Astrocyte (in vitro differentiated cells and primary cell): ENCODE measurements around the gene ALOX15. TPM values are rescaled to one million over a fixed set of nuclear protein-coding genes. Genes with fewer than 3 reads are reported as not detected.
"Not testable (repeated sequence)": the region's sequence is repeated elsewhere in the genome, so short reads cannot be mapped to it uniquely, and the experiment has no call there.

Source experiments
- DNase-seq: peaks from one replicate; pipeline ENCODE4 v3.0.0-alpha.2; 2010; ENCODE audit warnings: low read depth
- FAIRE-seq: peaks from 2 replicates; lab custom pipeline; 2011; peaks lifted over from hg19 to GRCh38; lab: Jason Lieb, UNC
- H2AFZ ChIP-seq: 2 replicates; pipeline ENCODE4 v1.6.0; 2012; ENCODE audit warnings: low read depth, low read length, inconsistent platforms
- H3K27ac ChIP-seq: 2 replicates; pipeline ENCODE4 v1.5.1; 2011; ENCODE audit warnings: low read depth, low read length, inconsistent platforms
- H3K27me3 ChIP-seq: 2 replicates; pipeline ENCODE4 v1.6.0; 2011; ENCODE audit warnings: low read length, inconsistent platforms; ENCODE audit not compliant: insufficient read depth
- H3K36me3 ChIP-seq: 2 replicates; pipeline ENCODE4 v1.5.1; 2011; ENCODE audit warnings: low read length, inconsistent platforms; ENCODE audit not compliant: insufficient read depth
- H3K4me1 ChIP-seq: 2 replicates; pipeline ENCODE4 v1.5.1; 2011; ENCODE audit warnings: low read length, inconsistent platforms; ENCODE audit not compliant: insufficient read depth
- H3K4me2 ChIP-seq: 2 replicates; pipeline ENCODE4 v1.6.0; 2012; ENCODE audit warnings: low read length, inconsistent platforms
- H3K4me3 ChIP-seq: 2 replicates; pipeline ENCODE4 v1.5.1; 2011; ENCODE audit warnings: low read depth, mild to moderate bottlenecking, low read length, inconsistent platforms; ENCODE audit not compliant: insufficient read depth
- H3K79me2 ChIP-seq: 2 replicates; pipeline ENCODE4 v1.6.0; 2012; ENCODE audit warnings: mild to moderate bottlenecking, low read length, inconsistent platforms; ENCODE audit not compliant: insufficient read depth
- H3K9ac ChIP-seq: 2 replicates; pipeline ENCODE4 v1.6.0; 2012; ENCODE audit warnings: mild to moderate bottlenecking, low read length, inconsistent platforms
- H3K9me3 ChIP-seq: 2 replicates; pipeline ENCODE4 v1.5.1; 2012; ENCODE audit warnings: low read depth, mild to moderate bottlenecking, low read length, inconsistent platforms; ENCODE audit not compliant: insufficient read depth
- H4K20me1 ChIP-seq: 2 replicates; pipeline ENCODE4 v1.6.0; 2012; ENCODE audit warnings: low read length, inconsistent platforms; ENCODE audit not compliant: insufficient read depth
- H3K27ac Mint-ChIP-seq: one replicate; pipeline ENCODE4 v1.8.0; 2021; ENCODE audit warnings: mild to moderate bottlenecking, mixed read lengths; ENCODE audit not compliant: unreplicated experiment
- H3K27me3 Mint-ChIP-seq: one replicate; pipeline ENCODE4 v1.8.0; 2021; ENCODE audit warnings: low read depth, mixed read lengths; ENCODE audit not compliant: unreplicated experiment
- H3K36me3 Mint-ChIP-seq: one replicate; pipeline ENCODE4 v1.8.0; 2021; ENCODE audit warnings: low read depth, mixed read lengths; ENCODE audit not compliant: unreplicated experiment
- H3K4me1 Mint-ChIP-seq: one replicate; pipeline ENCODE4 v1.8.0; 2021; ENCODE audit warnings: low read depth, mixed read lengths; ENCODE audit not compliant: unreplicated experiment
- H3K4me3 Mint-ChIP-seq: one replicate; pipeline ENCODE4 v1.8.0; 2021; ENCODE audit warnings: mild to moderate bottlenecking, moderate library complexity, mixed read lengths; ENCODE audit not compliant: unreplicated experiment
- H3K9me3 Mint-ChIP-seq: one replicate; pipeline ENCODE4 v1.8.0; 2021; ENCODE audit warnings: mild to moderate bottlenecking, mixed read lengths; ENCODE audit not compliant: unreplicated experiment
- EZH2 ChIP-seq: IDR thresholded peaks from 2 replicates; pipeline ENCODE4 v1.6.1; 2012; ENCODE audit warnings: mild to moderate bottlenecking, low read length, inconsistent platforms; ENCODE audit not compliant: insufficient read depth
- total RNA-seq: library from RNA; stranded (reverse); gene quantifications from 2 replicates; pipeline ENCODE4 v1.2.1, GENCODE V29; 2021
- TF ChIP-seq, protein P1 (sequence below): IDR thresholded peaks from 2 replicates; pipeline ENCODE4 v1.5.1; 2011; ENCODE audit warnings: low read depth, mild to moderate bottlenecking, inconsistent platforms, low read length, moderate library complexity; ENCODE audit not compliant: insufficient read depth

The ALOX15 gene
- total RNA-seq, 1 donor from 2014 or later = 0.07 TPM

DNA sequence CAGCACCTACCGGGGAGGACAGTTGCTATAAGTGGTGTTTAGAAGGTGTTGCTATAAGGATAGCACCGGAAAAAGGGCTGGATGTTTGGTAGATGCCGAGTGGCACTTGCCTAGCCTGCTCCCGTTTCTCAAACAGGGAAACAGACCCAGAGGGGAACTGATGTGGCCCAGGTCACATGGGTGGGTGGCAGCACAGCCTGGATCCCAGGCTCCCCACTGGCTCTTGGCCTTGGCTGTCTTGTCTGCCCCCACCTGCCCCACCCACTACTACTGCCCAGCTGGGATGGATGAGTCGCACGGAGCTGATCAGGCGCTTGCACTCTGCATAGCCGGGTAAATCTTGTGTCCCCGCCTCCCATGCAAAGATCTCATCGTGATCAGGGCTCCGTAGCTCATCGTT is 49.9 kb downstream of the ALOX15 start:
- no peaks in the 10 kb centered on the region for H3K4me1 Mint-ChIP-seq
- FAIRE-seq = no peak
- no peaks in the 10 kb centered on the region for H3K9me3 Mint-ChIP-seq

DNA sequence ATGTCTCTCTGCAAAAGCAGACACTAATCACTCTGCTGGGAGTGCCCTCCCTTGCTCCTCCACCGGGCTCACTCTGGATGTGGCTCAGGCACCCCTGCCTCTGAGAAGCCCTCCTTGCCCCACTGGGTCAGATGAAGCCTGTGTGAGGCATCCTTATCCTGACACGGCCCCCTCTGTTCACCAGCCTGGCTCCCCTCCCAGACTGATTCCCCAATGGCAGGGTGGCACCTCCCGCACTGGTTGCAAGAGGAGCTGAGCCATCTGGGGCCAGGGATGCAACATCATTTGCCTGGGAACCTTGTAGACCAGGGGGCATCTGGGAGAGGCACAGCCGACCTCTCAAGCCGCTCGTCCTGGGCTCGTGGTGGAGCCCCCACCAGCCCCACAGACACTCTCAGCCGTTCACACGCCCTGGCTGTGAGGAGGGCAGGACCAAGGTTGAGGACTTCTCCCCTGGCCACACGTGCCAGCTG is 50.5 kb downstream of the ALOX15 start:
- H3K9me3 ChIP-seq = no peaks in the 10 kb centered on the region
- H3K9me3 Mint-ChIP-seq = peaks cover 3% of the 10 kb centered on the region
- no peaks in the 10 kb centered on the region for H3K36me3 ChIP-seq
- no peaks in the 10 kb centered on the region for H3K79me2 ChIP-seq
- FAIRE-seq (no peak), DNase-seq (no peak)
- TF ChIP-seq, protein P1, sequence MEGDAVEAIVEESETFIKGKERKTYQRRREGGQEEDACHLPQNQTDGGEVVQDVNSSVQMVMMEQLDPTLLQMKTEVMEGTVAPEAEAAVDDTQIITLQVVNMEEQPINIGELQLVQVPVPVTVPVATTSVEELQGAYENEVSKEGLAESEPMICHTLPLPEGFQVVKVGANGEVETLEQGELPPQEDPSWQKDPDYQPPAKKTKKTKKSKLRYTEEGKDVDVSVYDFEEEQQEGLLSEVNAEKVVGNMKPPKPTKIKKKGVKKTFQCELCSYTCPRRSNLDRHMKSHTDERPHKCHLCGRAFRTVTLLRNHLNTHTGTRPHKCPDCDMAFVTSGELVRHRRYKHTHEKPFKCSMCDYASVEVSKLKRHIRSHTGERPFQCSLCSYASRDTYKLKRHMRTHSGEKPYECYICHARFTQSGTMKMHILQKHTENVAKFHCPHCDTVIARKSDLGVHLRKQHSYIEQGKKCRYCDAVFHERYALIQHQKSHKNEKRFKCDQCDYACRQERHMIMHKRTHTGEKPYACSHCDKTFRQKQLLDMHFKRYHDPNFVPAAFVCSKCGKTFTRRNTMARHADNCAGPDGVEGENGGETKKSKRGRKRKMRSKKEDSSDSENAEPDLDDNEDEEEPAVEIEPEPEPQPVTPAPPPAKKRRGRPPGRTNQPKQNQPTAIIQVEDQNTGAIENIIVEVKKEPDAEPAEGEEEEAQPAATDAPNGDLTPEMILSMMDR = no peak
- no peak for TF ChIP-seq EZH2
- H3K27ac ChIP-seq = no peak overlapping the region
- H4K20me1 ChIP-seq = no peaks in the 10 kb centered on the region
- no peak overlapping the region for H3K4me2 ChIP-seq
- H3K27me3 Mint-ChIP-seq = peaks cover 56% of the 10 kb centered on the region
- no peak overlapping the region for H3K9ac ChIP-seq
- H3K4me1 Mint-ChIP-seq = no peaks in the 10 kb centered on the region
- no peaks in the 10 kb centered on the region for H3K36me3 Mint-ChIP-seq
- H2AFZ ChIP-seq = no peak overlapping the region
- no peak overlapping the region for H3K4me3 ChIP-seq
- no peaks in the 10 kb centered on the region for H3K4me1 ChIP-seq
- peaks cover 14% of the 10 kb centered on the region for H3K27me3 ChIP-seq
- H3K27ac Mint-ChIP-seq = no peak overlapping the region
- no peak overlapping the region for H3K4me3 Mint-ChIP-seq

More for the DNA sequence above, 49.9 kb downstream of the ALOX15 start:
- DNase-seq = peak; percentile 10
- Histone ChIP-seq H3K4me2 (no peak overlapping the region), H3K4me3 (no peak overlapping the region), H3K27ac (no peak overlapping the region), H3K9me3 (no peaks in the 10 kb centered on the region), H3K36me3 (no peaks in the 10 kb centered on the region), H3K27me3 (peaks cover 9% of the 10 kb centered on the region), H2AFZ (no peak overlapping the region), H3K4me1 (no peaks in the 10 kb centered on the region), H4K20me1 (no peaks in the 10 kb centered on the region), H3K9ac (no peak overlapping the region), H3K79me2 (no peaks in the 10 kb centered on the region)
- no peaks in the 10 kb centered on the region for H3K36me3 Mint-ChIP-seq
- TF ChIP-seq, protein P1 = no peak
- TF ChIP-seq EZH2 = no peak
- H3K27ac Mint-ChIP-seq = no peak overlapping the region
- no peak overlapping the region for H3K4me3 Mint-ChIP-seq
- peaks cover 51% of the 10 kb centered on the region for H3K27me3 Mint-ChIP-seq

DNA sequence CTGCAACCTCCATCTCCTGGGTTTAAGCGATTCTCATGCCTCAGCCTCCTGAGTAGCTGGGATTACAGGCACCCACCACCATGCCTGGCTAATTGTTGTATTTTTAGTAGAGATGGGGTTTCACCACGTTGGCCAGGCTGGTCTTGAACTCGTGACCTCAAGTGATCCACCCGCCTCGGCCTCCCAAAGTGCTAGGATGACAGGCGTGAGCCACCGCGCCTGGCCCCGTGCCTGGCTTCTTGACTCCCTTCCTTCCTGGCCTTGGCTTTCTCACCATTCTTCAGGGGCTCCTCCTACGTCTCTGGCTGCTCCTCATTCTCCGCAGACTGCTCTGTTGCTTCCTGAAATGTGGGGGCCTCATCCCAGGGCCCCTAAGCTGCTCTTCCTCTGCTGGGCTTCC is 51.4 kb downstream of the ALOX15 start:
- not testable (repeated sequence) for H3K27ac ChIP-seq, H3K36me3 ChIP-seq, H3K4me1 ChIP-seq, H3K79me2 ChIP-seq, H3K27ac Mint-ChIP-seq, H3K9me3 ChIP-seq, H4K20me1 ChIP-seq, H3K9ac ChIP-seq, H3K4me2 ChIP-seq, H3K36me3 Mint-ChIP-seq, FAIRE-seq, DNase-seq, H3K4me3 ChIP-seq, H3K4me3 Mint-ChIP-seq, H2AFZ ChIP-seq, H3K9me3 Mint-ChIP-seq, H3K4me1 Mint-ChIP-seq
- H3K27me3 ChIP-seq = peaks cover 23% of the 10 kb centered on the region
- H3K27me3 Mint-ChIP-seq = peaks cover 65% of the 10 kb centered on the region
